Karpas-422 (cell line): Measurements from ENCODE around the gene FAM184B. TPM values are rescaled to one million over a fixed set of nuclear protein-coding genes. Genes with fewer than 3 reads are reported as not detected.

Source experiments
- DNase-seq: peaks from one replicate; pipeline ENCODE4 v3.0.0-alpha.2; 2015
- H2AFZ ChIP-seq: fragments of 200-600 bp; sonication (generic); 2 replicates; pipeline ENCODE4 v1.6.1; 2014; ENCODE audit warnings: antibody characterized with exemption, low read length, mixed read lengths
- H3K27ac ChIP-seq: fragments of 200-600 bp; sonication (generic); 2 replicates; pipeline ENCODE4 v1.5.1; 2014; ENCODE audit warnings: mild to moderate bottlenecking, low read length, moderate library complexity
- H3K27me3 ChIP-seq: fragments of 200-600 bp; sonication (generic); 2 replicates; pipeline ENCODE4 v1.6.1; 2014; ENCODE audit warnings: low read length, mixed read lengths
- H3K36me3 ChIP-seq: fragments of 200-600 bp; sonication (generic); 2 replicates; pipeline ENCODE4 v1.6.1; 2014; ENCODE audit warnings: low read length, mixed read lengths; ENCODE audit not compliant: insufficient read depth
- H3K4me1 ChIP-seq: fragments of 200-600 bp; sonication (generic); 2 replicates; pipeline ENCODE4 v1.6.1; 2014; ENCODE audit warnings: mild to moderate bottlenecking, low read length, mixed read lengths
- H3K4me2 ChIP-seq: fragments of 200-600 bp; sonication (generic); 2 replicates; pipeline ENCODE4 v1.6.1; 2014; ENCODE audit warnings: low read length, low read depth, mild to moderate bottlenecking; ENCODE audit not compliant: poor library complexity, severe bottlenecking
- H3K4me3 ChIP-seq: fragments of 200-600 bp; sonication (generic); 2 replicates; pipeline ENCODE4 v1.5.1; 2014; ENCODE audit warnings: mild to moderate bottlenecking, antibody characterized with exemption, low read length, mixed read lengths
- H3K79me2 ChIP-seq: fragments of 200-600 bp; sonication (generic); 2 replicates; pipeline ENCODE4 v1.6.1; 2014; ENCODE audit warnings: mild to moderate bottlenecking, low read length, mixed read lengths
- H3K9ac ChIP-seq: fragments of 200-600 bp; sonication (generic); 2 replicates; pipeline ENCODE4 v1.6.0; 2014; ENCODE audit warnings: low read length
- H3K9me2 ChIP-seq: fragments of 200-600 bp; sonication (generic), shearing (Covaris generic); replicated peaks from 2 replicates; pipeline ENCODE4 v1.6.0; 2014; ENCODE audit warnings: mild to moderate bottlenecking, low read length, moderate library complexity; ENCODE audit not compliant: insufficient read depth
- H3K9me3 ChIP-seq: fragments of 300-700, 200-600 bp; sonication (generic); 2 replicates; pipeline ENCODE4 v1.6.1; 2014; ENCODE audit warnings: low read length, mixed read lengths
- H4K20me1 ChIP-seq: fragments of 200-600 bp; sonication (generic); 2 replicates; pipeline ENCODE4 v1.6.1; 2014; ENCODE audit warnings: mild to moderate bottlenecking, antibody characterized with exemption, low read length, low read depth; ENCODE audit not compliant: insufficient read depth
- total RNA-seq: library from RNA; depleted of rRNA; stranded (reverse); fragments of >200 nt; shearing (Covaris generic); gene quantifications from 2 replicates; pipeline ENCODE4 v1.2.3, GENCODE V29; 2014; ENCODE audit warnings: low replicate concordance

The FAM184B gene
- total RNA-seq, 1 experiment from 2014 or later, result not detected

DNA sequence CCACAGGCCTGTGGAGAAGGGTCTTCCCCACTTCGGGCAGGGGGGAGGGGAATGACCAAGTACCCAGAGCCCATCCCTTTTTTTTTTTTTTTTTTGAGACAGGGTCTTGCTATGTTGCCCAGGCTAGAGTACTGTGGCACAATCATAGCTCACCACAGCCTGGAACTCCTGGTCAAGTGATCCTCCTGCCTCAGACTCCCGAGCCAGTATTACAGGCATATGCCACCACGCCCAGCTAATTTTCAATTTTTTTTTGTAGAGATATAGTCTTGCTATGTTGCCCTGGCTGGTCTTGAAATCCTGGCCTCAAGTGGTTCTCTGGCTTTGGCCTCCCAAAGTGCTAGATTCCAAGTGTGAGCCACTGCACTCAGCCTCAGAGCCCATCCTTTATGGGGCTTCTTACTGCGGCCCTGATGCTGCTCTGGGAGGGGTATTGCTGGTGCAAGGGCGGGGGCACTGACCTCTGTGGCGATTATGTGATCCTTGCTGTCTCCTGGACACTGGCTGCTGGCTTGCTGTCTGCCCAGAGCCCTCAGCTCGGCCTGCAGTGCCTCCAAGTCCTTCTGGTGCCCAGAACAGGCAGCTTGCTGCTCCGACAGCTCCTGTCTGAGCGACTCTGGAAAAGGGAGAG, 134.1 kb downstream of the FAM184B start:
- H3K36me3 ChIP-seq, result no peaks in the 10 kb centered on the region
- no peak overlapping the region for H3K27ac ChIP-seq
- no peak overlapping the region for H3K4me3 ChIP-seq
- no peak for DNase-seq
- no peak overlapping the region for H3K4me2 ChIP-seq
- no peaks in the 10 kb centered on the region for H4K20me1 ChIP-seq
- no peak overlapping the region for H3K9ac ChIP-seq
- H3K79me2 ChIP-seq, result no peaks in the 10 kb centered on the region
- H2AFZ ChIP-seq, result no peak overlapping the region
- H3K9me2 ChIP-seq, result no peaks in the 10 kb centered on the region
- peaks cover 4% of the 10 kb centered on the region; the same call in 1 of the 2 replicates for H3K4me1 ChIP-seq
- H3K9me3 ChIP-seq, result no peaks in the 10 kb centered on the region
- no peaks in the 10 kb centered on the region for H3K27me3 ChIP-seq

DNA sequence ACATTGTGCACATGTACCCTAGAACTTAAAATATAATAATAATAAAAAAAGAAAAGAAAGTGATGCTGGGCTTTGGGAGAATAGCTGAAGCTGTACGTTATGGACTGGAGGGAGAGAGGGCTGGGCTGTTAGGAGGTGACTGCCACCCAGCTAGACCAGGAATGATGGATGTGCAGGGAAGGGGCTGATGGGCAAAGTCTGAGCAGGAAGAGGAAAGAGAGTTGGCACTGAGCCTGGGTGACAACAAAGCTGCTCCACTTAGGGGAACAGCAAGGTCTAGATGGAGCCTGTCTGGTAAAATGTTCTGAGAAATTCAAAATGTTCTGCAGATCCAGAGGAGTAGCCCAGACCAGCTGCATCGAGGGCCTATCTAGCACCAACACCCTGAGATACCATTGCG, 134.7 kb downstream of the FAM184B start:
- no peaks in the 10 kb centered on the region for H4K20me1 ChIP-seq

DNA sequence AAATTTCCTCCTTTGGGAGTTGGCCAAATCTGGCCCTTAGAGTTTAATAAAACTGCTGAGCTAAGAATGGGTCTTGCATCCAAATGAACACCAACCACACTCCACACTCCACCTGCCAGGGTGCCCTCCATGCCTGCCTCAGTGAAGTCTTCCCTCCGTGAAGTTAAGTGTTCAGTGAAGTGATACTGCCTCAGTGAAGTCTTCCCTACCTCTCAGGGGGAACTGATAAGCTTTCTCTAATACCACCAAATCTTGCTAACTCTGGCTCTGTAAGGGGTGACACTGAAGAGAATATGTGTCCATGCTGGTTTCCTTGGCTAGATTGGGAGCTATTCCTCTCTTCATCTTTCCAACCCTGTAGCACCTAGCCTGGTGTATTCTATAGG, 139.0 kb downstream of the FAM184B start:
- H3K4me2 ChIP-seq, result no peak overlapping the region
- H3K9me3 ChIP-seq, result no peaks in the 10 kb centered on the region
- no peaks in the 10 kb centered on the region for H3K27me3 ChIP-seq
- no peaks in the 10 kb centered on the region for H3K9me2 ChIP-seq
- no peaks in the 10 kb centered on the region for H3K79me2 ChIP-seq
- DNase-seq, result no peak
- no peak overlapping the region for H3K9ac ChIP-seq
- no peak overlapping the region for H3K4me3 ChIP-seq
- no peaks in the 10 kb centered on the region for H4K20me1 ChIP-seq
- H3K36me3 ChIP-seq, result no peaks in the 10 kb centered on the region
- H3K27ac ChIP-seq, result no peak overlapping the region
- no peaks in the 10 kb centered on the region for H3K4me1 ChIP-seq
- no peak overlapping the region for H2AFZ ChIP-seq

More for the DNA sequence above, 134.7 kb downstream of the FAM184B start:
- Histone ChIP-seq H3K9ac (no peak overlapping the region), H3K9me3 (no peaks in the 10 kb centered on the region), H3K4me2 (no peak overlapping the region), H3K27ac (no peak overlapping the region), H3K4me3 (no peak overlapping the region), H3K36me3 (no peaks in the 10 kb centered on the region), H3K9me2 (no peaks in the 10 kb centered on the region), H2AFZ (no peak overlapping the region), H3K4me1 (peaks cover 4% of the 10 kb centered on the region; the same call in 1 of the 2 replicates), H3K27me3 (no peaks in the 10 kb centered on the region), H3K79me2 (no peaks in the 10 kb centered on the region)
- no peak for DNase-seq

DNA sequence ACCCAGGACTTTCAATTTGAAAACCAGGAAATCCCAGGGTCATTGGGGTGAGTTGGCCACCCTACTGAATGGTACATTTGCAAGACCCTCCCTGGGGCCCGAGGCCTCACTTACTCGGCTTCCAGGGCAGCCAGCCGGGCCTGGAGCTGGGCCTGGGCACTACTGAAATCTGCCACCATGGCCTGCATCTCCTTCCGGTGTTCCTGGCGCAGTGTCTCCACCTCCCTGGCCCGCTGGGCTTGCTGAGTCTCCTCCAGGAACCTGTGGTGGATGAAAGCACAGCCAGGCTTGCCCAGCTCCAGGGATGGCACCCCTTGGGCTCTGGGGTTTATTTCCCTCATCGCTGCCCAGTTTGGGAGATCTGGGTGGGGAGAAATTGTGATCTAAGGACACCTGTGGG, 142.3 kb downstream of the FAM184B start:
- Histone ChIP-seq H3K27ac (no peak overlapping the region), H3K4me2 (no peak overlapping the region), H3K4me1 (peaks cover 7% of the 10 kb centered on the region), H3K27me3 (no peaks in the 10 kb centered on the region), H3K9me2 (no peaks in the 10 kb centered on the region), H3K4me3 (no peak overlapping the region), H3K9me3 (no peaks in the 10 kb centered on the region), H3K9ac (no peak overlapping the region), H3K36me3 (no peaks in the 10 kb centered on the region), H3K79me2 (no peaks in the 10 kb centered on the region), H4K20me1 (no peaks in the 10 kb centered on the region), H2AFZ (no peak overlapping the region)
- no peak for DNase-seq

DNA sequence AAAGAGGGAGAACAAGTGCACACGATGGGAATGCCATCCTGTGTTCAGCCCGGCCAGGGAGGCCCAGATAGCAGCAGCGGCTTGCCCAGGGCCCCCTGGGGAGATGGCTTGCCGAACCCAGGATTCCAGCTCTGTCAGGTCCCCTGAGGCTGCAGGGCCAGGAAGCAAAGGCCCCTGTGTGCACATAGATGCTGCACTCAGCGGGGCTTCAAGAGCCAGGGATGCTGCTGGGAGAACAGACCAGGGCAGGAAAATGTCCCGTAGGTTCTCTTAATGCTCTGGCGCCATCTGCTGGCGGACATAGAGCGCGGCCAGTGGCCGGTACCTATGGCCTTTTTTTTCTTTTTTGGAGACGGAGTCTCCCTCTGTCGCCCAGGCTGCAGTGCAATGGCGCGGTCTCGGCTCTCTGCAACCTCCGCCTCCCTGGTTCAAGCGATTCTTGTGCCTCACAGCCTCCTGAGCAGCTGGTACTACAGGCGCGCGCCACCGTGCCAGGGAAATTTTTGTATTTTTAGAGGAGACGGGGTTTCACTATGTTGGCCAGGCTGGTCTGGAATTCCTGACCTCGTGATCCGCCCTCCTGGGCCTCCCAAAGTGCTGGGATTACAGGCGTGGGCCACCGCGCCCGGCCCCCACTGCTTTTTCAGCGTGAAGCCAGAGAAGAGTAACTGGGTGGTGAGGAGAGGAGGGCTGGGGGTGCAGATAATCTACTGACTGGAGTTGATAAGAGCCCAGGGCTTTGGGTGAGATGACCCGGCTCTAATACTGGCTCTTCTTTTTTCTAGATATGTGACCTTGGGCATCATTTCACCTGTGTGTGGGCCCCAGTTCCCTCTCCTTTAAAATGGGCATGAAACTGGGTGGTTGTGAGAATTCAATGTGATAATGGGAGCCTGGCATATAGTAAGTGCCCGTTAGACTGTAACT, 144.5 kb downstream of the FAM184B start:
- DNase-seq, result peak; percentile 95
- Histone ChIP-seq H2AFZ (no peak overlapping the region), H4K20me1 (no peaks in the 10 kb centered on the region), H3K4me3 (no peak overlapping the region), H3K79me2 (no peaks in the 10 kb centered on the region), H3K36me3 (no peaks in the 10 kb centered on the region; the same call in 1 of the 2 replicates), H3K27me3 (no peaks in the 10 kb centered on the region), H3K9me3 (no peaks in the 10 kb centered on the region), H3K9ac (no peak overlapping the region), H3K4me1 (peaks cover 7% of the 10 kb centered on the region), H3K4me2 (no peak overlapping the region), H3K27ac (no peak overlapping the region), H3K9me2 (no peaks in the 10 kb centered on the region)

DNA sequence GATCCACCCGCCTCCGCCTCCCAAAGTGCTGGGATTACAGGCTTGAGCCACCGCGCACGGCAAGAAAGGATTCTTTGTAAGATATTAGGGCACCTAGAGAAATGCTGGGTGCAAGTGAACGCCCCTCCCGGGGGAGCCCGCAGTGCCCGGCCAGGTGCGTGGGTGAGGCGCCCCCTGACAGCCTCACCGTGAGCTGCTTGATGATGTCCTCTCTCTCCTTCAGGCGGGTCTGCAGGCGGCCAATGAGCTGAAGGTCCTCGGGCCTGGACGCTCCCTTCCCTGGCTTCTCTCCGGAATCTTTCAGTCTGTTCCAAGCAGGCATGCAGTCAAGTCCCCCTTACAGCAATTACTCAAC, 145.1 kb downstream of the FAM184B start:
- no peak overlapping the region for H3K4me2 ChIP-seq
- H2AFZ ChIP-seq, result no peak overlapping the region
- H3K36me3 ChIP-seq, result peaks cover 5% of the 10 kb centered on the region
- no peak for DNase-seq
- no peak overlapping the region for H3K4me3 ChIP-seq
- H3K79me2 ChIP-seq, result no peaks in the 10 kb centered on the region
- H3K9me3 ChIP-seq, result no peaks in the 10 kb centered on the region
- no peak overlapping the region for H3K27ac ChIP-seq
- H3K9me2 ChIP-seq, result no peaks in the 10 kb centered on the region
- H3K27me3 ChIP-seq, result no peaks in the 10 kb centered on the region
- no peaks in the 10 kb centered on the region for H4K20me1 ChIP-seq
- H3K4me1 ChIP-seq, result peaks cover 7% of the 10 kb centered on the region
- no peak overlapping the region for H3K9ac ChIP-seq

DNA sequence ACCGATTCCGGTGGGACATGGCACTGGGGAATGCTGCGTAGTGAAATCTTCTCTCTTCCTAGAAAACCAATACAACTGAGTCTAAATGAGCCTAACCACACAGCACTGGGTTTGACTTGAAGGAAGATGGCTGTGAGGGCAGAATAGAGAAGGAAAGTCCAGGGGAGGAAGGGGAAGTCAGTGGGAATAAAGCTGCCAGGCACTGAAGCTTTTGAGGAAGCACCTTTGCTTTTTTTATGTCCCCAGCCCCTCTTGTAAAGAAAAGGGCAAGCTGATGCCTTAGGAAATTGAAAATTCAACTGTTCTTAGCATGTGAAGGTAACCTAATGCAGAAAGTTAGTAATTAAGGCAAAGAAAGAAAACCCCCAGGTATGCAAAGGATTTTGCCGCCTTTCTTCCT, 146.4 kb downstream of the FAM184B start:
- no peaks in the 10 kb centered on the region for H4K20me1 ChIP-seq
- H2AFZ ChIP-seq, result no peak overlapping the region
- no peak overlapping the region for H3K4me3 ChIP-seq
- no peak for DNase-seq
- H3K36me3 ChIP-seq, result peaks cover 12% of the 10 kb centered on the region
- H3K27me3 ChIP-seq, result no peaks in the 10 kb centered on the region
- peaks cover 7% of the 10 kb centered on the region for H3K4me1 ChIP-seq
- H3K9me3 ChIP-seq, result no peaks in the 10 kb centered on the region
- H3K27ac ChIP-seq, result no peak overlapping the region
- no peak overlapping the region for H3K4me2 ChIP-seq
- no peak overlapping the region for H3K9ac ChIP-seq
- H3K9me2 ChIP-seq, result no peaks in the 10 kb centered on the region
- no peaks in the 10 kb centered on the region for H3K79me2 ChIP-seq

DNA sequence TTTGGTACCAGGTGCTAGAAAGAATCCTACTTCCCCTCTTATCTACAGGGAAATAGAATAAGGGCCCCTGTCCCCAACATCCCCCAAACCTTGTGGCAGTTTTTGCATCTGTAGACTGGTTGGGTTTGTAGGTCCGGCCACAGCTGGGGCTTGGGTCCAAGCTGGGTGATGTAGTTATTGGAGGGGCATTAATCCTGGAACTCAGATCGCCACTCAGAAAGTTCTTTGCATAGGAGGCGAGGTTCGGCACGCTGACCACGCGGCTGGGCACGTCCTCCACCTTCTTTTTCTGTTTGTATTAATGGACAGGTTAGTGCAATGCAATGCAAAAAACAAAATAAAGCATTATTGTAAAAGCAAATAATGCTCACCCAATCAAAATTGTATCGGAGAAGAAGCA, 147.8 kb downstream of the FAM184B start:
- Histone ChIP-seq H2AFZ (no peak overlapping the region), H3K27ac (no peak overlapping the region), H3K27me3 (no peaks in the 10 kb centered on the region), H3K9me2 (no peaks in the 10 kb centered on the region), H4K20me1 (no peaks in the 10 kb centered on the region), H3K36me3 (peaks cover 23% of the 10 kb centered on the region), H3K4me3 (no peak overlapping the region), H3K9ac (no peak overlapping the region), H3K79me2 (no peaks in the 10 kb centered on the region), H3K4me1 (peaks cover 7% of the 10 kb centered on the region), H3K4me2 (no peak overlapping the region), H3K9me3 (no peaks in the 10 kb centered on the region)
- no peak for DNase-seq
